HCT116 (cell line): ENCODE data around the gene GBP2. TPM values are rescaled to one million over a fixed set of nuclear protein-coding genes. Genes with fewer than 3 reads are reported as not detected.

ENCODE experiments used
- ATAC-seq: fragments of 200-7000 bp; cut with Tn5 transposase; 2 replicates; pipeline ENCODE4 v1.9.1; 2020; ENCODE audit warnings: mild to moderate bottlenecking, moderate library complexity
- BruUV-seq: library from RNA; stranded (reverse); fragments of 400-500 nt; replicated peaks from 2 replicates; lab custom pipeline; 2021; lab: Mats Ljungman, UMichigan
- CTCF ChIA-PET: fragments of 300-600 bp; sonication (Branson Sonifier 250); formaldehyde crosslinking; loops from one replicate; lab custom pipeline; 2021; ENCODE audit warnings: antibody characterized with exemption; lab: Charles Lee
- POLR2A ChIA-PET: fragments of 300-600, 350-600 bp; sonication (Branson Sonifier 250); formaldehyde crosslinking; loops from one replicate; lab custom pipeline; 2021; ENCODE audit warnings: antibody characterized with exemption; lab: Charles Lee
- RAD21 ChIA-PET, 2 experiments: fragments of 300-600 bp; sonication (Branson Sonifier 250); formaldehyde crosslinking; loops; one replicate each; lab custom pipeline; 2023; ENCODE audit warnings: low total read pairs in 2 of 2; ENCODE audit not compliant: uncharacterized antibody in 2 of 2, unreplicated experiment in 2 of 2, low non-redundant PET in 1 of 2; lab: Charles Lee
- DNase-seq: peaks from one replicate; pipeline ENCODE4 v3.0.0-alpha.2; 2010; ENCODE audit warnings: low read depth, low spot score
- H2AFZ ChIP-seq: fragments of 200-600 bp; shearing (Covaris generic), sonication (generic); 2 replicates; pipeline ENCODE4 v1.6.1; 2017; ENCODE audit warnings: low read depth, mixed run types, mixed read lengths, antibody characterized with exemption, low read length; ENCODE audit not compliant: poor library complexity, severe bottlenecking
- H3K27ac ChIP-seq: 2 replicates; pipeline ENCODE4 v1.5.1; 2012; ENCODE audit warnings: low read depth, low read length
- H3K27me3 ChIP-seq: fragments of 200-600 bp; sonication (generic); 2 replicates; pipeline ENCODE4 v1.6.1; 2016; ENCODE audit warnings: mixed run types, low read length, mixed read lengths; ENCODE audit not compliant: insufficient read depth
- H3K36me3 ChIP-seq, 2 experiments: fragments of 200-500 bp in 1 of 2; fragments of 200-600 bp in 1 of 2; sonication (Bioruptor generic) in 1 of 2; sonication (generic) in 1 of 2; 2 replicates each; pipeline versions ENCODE4 v1.5.1 to v1.6.1; 2014 to 2016; ENCODE audit warnings: low read length in 2 of 2, inconsistent platforms in 1 of 2, mixed read lengths in 1 of 2, mixed run types in 1 of 2; ENCODE audit not compliant: insufficient read depth in 2 of 2, control insufficient read depth in 1 of 2
- H3K4me1 ChIP-seq, 2 experiments: fragments of 200-600 bp in 1 of 2; sonication (generic) in 1 of 2; 2 replicates each; pipeline versions ENCODE4 v1.5.1 to v1.6.1; 2012 to 2017; ENCODE audit warnings: low read length in 2 of 2, inconsistent platforms in 1 of 2, mild to moderate bottlenecking in 1 of 2, mixed read lengths in 1 of 2, mixed run types in 1 of 2, moderate library complexity in 1 of 2; ENCODE audit not compliant: insufficient read depth in 2 of 2, control insufficient read depth in 1 of 2
- H3K4me2 ChIP-seq: fragments of 200-600 bp; sonication (generic); 2 replicates; pipeline ENCODE4 v1.6.1; 2017; ENCODE audit warnings: mixed run types, low read length, mixed read lengths
- H3K4me3 ChIP-seq, 2 experiments: fragments of 200-600 bp in 1 of 2; sonication (generic) in 1 of 2; replicated peaks in 1 of 2; 2 replicates each; pipeline ENCODE4 v1.5.1; 2011 to 2016; ENCODE audit warnings: low read length in 2 of 2, control low read depth in 1 of 2, low read depth in 1 of 2, mild to moderate bottlenecking in 1 of 2, mixed read lengths in 1 of 2, mixed run types in 1 of 2
- H3K79me2 ChIP-seq: fragments of 200-600 bp; sonication (generic); 2 replicates; pipeline ENCODE4 v1.6.1; 2017; ENCODE audit warnings: mild to moderate bottlenecking, mixed run types, low read length, moderate library complexity, mixed read lengths; ENCODE audit not compliant: insufficient read depth
- H3K9ac ChIP-seq: fragments of 200-600 bp; sonication (generic); 2 replicates; pipeline ENCODE4 v1.6.1; 2016; ENCODE audit warnings: low read length, mixed read lengths
- H3K9me2 ChIP-seq: fragments of 200-600 bp; sonication (generic), shearing (Covaris generic); 2 replicates; pipeline ENCODE4 v1.6.1; 2017; ENCODE audit warnings: mixed run types, mild to moderate bottlenecking, moderate library complexity; ENCODE audit not compliant: insufficient read depth
- H3K9me3 ChIP-seq, 2 experiments: fragments of 200-500 bp in 1 of 2; fragments of 200-600 bp in 1 of 2; sonication (Bioruptor generic) in 1 of 2; sonication (generic) in 1 of 2; 2 replicates each; pipeline ENCODE4 v1.6.1; 2014 to 2017; ENCODE audit warnings: low read length in 2 of 2, mixed read lengths in 2 of 2, inconsistent platforms in 1 of 2, low read depth in 1 of 2, mild to moderate bottlenecking in 1 of 2, mixed run types in 1 of 2, moderate library complexity in 1 of 2; ENCODE audit not compliant: control insufficient read depth in 1 of 2, insufficient read depth in 1 of 2
- H4K20me1 ChIP-seq: fragments of 200-600 bp; sonication (generic), shearing (Covaris generic); 2 replicates; pipeline ENCODE4 v1.6.1; 2017; ENCODE audit warnings: mixed run types, mild to moderate bottlenecking, moderate library complexity; ENCODE audit not compliant: insufficient read depth
- ATF3 ChIP-seq: IDR thresholded peaks from 2 replicates; pipeline ENCODE4 v1.6.1; 2012
- CEBPB ChIP-seq: IDR thresholded peaks from 2 replicates; pipeline ENCODE4 v1.6.1; 2012; ENCODE audit warnings: low read depth
- EGR1 ChIP-seq: IDR thresholded peaks from 2 replicates; pipeline ENCODE4 v1.6.1; 2012; ENCODE audit warnings: low read depth
- ELF1 ChIP-seq: IDR thresholded peaks from 2 replicates; pipeline ENCODE4 v1.6.1; 2012; ENCODE audit warnings: low read depth, borderline replicate concordance
- EZH2phosphoT487 ChIP-seq: fragments of 200-600 bp; IDR thresholded peaks from 2 replicates; pipeline ENCODE4 v1.6.1; 2018; ENCODE audit warnings: antibody characterized with exemption, borderline replicate concordance
- FOSL1 ChIP-seq: IDR thresholded peaks from 2 replicates; pipeline ENCODE4 v1.6.1; 2012; ENCODE audit warnings: low read depth
- JUND ChIP-seq: IDR thresholded peaks from 2 replicates; pipeline ENCODE4 v1.6.1; 2012
- POLR2A ChIP-seq: IDR thresholded peaks from 2 replicates; pipeline ENCODE4 v1.7.0; 2011; ENCODE audit warnings: borderline replicate concordance; ENCODE audit not compliant: insufficient read depth, insufficient read length; ENCODE audit errors: extremely low read depth
- POLR2AphosphoS5 ChIP-seq: IDR thresholded peaks from 2 replicates; pipeline ENCODE4 v1.6.1; 2011; ENCODE audit warnings: mild to moderate bottlenecking, low read depth, low read length, moderate library complexity
- REST ChIP-seq: IDR thresholded peaks from 2 replicates; pipeline ENCODE4 v1.6.1; 2012; ENCODE audit warnings: low read depth
- SIN3A ChIP-seq: IDR thresholded peaks from 2 replicates; pipeline ENCODE4 v1.6.1; 2012; ENCODE audit warnings: low read depth
- SP1 ChIP-seq: IDR thresholded peaks from 2 replicates; pipeline ENCODE4 v1.6.1; 2012; ENCODE audit warnings: low read depth
- TCF7L2 ChIP-seq: IDR thresholded peaks from 2 replicates; pipeline ENCODE4 v1.7.0; 2011; ENCODE audit warnings: borderline replicate concordance, inconsistent platforms; ENCODE audit not compliant: insufficient read depth, insufficient read length; ENCODE audit errors: extremely low read depth
- YY1 ChIP-seq: IDR thresholded peaks from 2 replicates; pipeline ENCODE4 v1.6.1; 2011; ENCODE audit warnings: low read length, low read depth, moderate library complexity, mild to moderate bottlenecking; ENCODE audit not compliant: insufficient replicate concordance; ENCODE audit errors: extremely low read depth
- ZBTB33 ChIP-seq: IDR thresholded peaks from 2 replicates; pipeline ENCODE4 v1.6.1; 2011; ENCODE audit warnings: mild to moderate bottlenecking, low read length, moderate library complexity; ENCODE audit not compliant: insufficient replicate concordance; ENCODE audit errors: extremely low read depth
- intact Hi-C: fragments of 100-400 bp; cut with micrococcal nuclease; formaldehyde crosslinking; loops from 2 replicates; pipeline ENCODE4 v1.10.0; 2022
- total RNA-seq: library from RNA; stranded (reverse); gene quantifications from one replicate; pipeline ENCODE4 v1.2.1, GENCODE V29; 2021; ENCODE audit not compliant: unreplicated experiment
- TF ChIP-seq, protein P1 (sequence below): IDR thresholded peaks from 2 replicates; pipeline ENCODE4 v1.6.1; 2012

Gene GBP2
- total RNA-seq, 1 experiment from 2014 or later: 0.98 TPM

DNA sequence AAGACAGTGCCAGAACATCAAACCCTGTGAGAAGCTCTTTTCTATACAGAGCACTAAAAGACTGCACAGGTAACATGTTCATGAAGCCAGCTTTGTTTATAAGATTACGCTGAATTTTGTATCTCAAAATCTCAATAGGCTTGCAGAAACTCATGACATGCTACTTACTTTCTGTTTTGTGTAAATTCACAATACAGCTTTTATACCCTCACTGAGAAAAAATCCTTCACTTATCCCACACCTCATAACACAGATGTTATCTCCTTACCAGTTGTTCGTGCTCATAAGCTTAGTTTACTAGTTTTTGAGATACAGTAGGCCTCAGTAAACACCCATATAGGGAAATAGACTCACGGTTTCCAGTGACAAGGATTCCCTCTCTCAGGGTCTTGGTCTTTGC is 24.1 kb upstream of the GBP2 start:
- no peaks in the 10 kb centered on the region; the same call in 1 of the 2 replicates for H3K9me2 ChIP-seq
- H3K27ac ChIP-seq: no peak overlapping the region
- H3K79me2 ChIP-seq: no peaks in the 10 kb centered on the region
- CTCF ChIA-PET: no interaction called here
- TF ChIP-seq FOSL1 (no peak), EGR1 (no peak), YY1 (no peak), SIN3A (no peak)
- H3K36me3 ChIP-seq: no peaks in the 10 kb centered on the region
- no peaks in the 10 kb centered on the region for H3K27me3 ChIP-seq
- POLR2A ChIA-PET: no interaction called here
- DNase-seq: no peak
- H2AFZ ChIP-seq: no peak overlapping the region
- no peak overlapping the region for H3K9ac ChIP-seq
- BruUV-seq: no TSS peak
- H3K4me2 ChIP-seq: no peak overlapping the region
- H3K9me3 ChIP-seq: no peaks in the 10 kb centered on the region
- intact Hi-C loops: no loop called here
- H3K4me3 ChIP-seq: no peak overlapping the region
- H4K20me1 ChIP-seq: no peaks in the 10 kb centered on the region
- no peak for ATAC-seq
- H3K4me1 ChIP-seq: no peaks in the 10 kb centered on the region
- RAD21 ChIA-PET: no interaction called here

- H3K9ac ChIP-seq: no peak overlapping the region
- H3K36me3 ChIP-seq: no peaks in the 10 kb centered on the region
- no peaks in the 10 kb centered on the region for H3K4me1 ChIP-seq
- intact Hi-C loops: no loop called here
- no peaks in the 10 kb centered on the region; the same call in 1 of the 2 replicates for H3K9me2 ChIP-seq
- POLR2A ChIA-PET: no interaction called here
- no peak for DNase-seq
- TF ChIP-seq, protein P1, sequence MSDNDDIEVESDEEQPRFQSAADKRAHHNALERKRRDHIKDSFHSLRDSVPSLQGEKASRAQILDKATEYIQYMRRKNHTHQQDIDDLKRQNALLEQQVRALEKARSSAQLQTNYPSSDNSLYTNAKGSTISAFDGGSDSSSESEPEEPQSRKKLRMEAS: no peak
- TF ChIP-seq REST (no peak), EZH2phosphoT487 (no peak), TCF7L2 (no peak), FOSL1 (no peak), ZBTB33 (no peak), SP1 (no peak), JUND (no peak), ATF3 (no peak), EGR1 (no peak), SIN3A (no peak), POLR2AphosphoS5 (no peak), CEBPB (no peak), ELF1 (no peak), POLR2A (no peak)
- H3K27me3 ChIP-seq: no peaks in the 10 kb centered on the region
- no peak overlapping the region for H3K4me2 ChIP-seq
- no peak overlapping the region for H3K4me3 ChIP-seq
- CTCF ChIA-PET: interaction anchor here (1.8 kb wide), 1 partner anchor 64 kb away, joined by 7 read pairs; no protein-coding TSS in a partner anchor
- H2AFZ ChIP-seq: no peak overlapping the region
- RAD21 ChIA-PET: no interaction called here
- peak; percentile 72 for ATAC-seq
- H3K27ac ChIP-seq: no peak overlapping the region
- no TSS peak for BruUV-seq
- no peaks in the 10 kb centered on the region for H4K20me1 ChIP-seq
- no peaks in the 10 kb centered on the region for H3K79me2 ChIP-seq
- no peaks in the 10 kb centered on the region for H3K9me3 ChIP-seq
Measured at GRCh38 chr1:89149229-89149628, 23.3 kb upstream of the GBP2 start.
